NCI-H2196 treated with DMSO at 0.1 percent for 48 hours (cell line): ENCODE data around the gene TOP3B.

Source experiments
- DNase-seq: peaks from one replicate; lab custom pipeline; 2025; ENCODE audit not compliant: unreplicated experiment; lab: John Stamatoyannopoulos, UW

Gene TOP3B

GRCh38 chr22:21982338-21982965 lies at the start of gene TOP3B:
TOP3B (minus strand) TSS chr22:21982787; CDS start chr22:21975709, 7,078 bp downstream.
- peak; percentile 35 for DNase-seq

GRCh38 chr22:22031183-22031945 lies 48.8 kb upstream of the TOP3B start:
- no peak for DNase-seq

GRCh38 chr22:22030493-22031182 lies 48.1 kb upstream of the TOP3B start:
- DNase-seq: no peak

- DNase-seq: no peak
These were observed 45.4 kb upstream of the TOP3B start for GRCh38 chr22:22027955-22028354.

GRCh38 chr22:22026157-22026831 lies 43.7 kb upstream of the TOP3B start:
- no peak for DNase-seq

- no peak for DNase-seq
These were observed 43.0 kb upstream of the TOP3B start for GRCh38 chr22:22025320-22026156.

GRCh38 chr22:22024440-22024839 lies 41.9 kb upstream of the TOP3B start:
- DNase-seq: no peak

GRCh38 chr22:22023581-22024137 lies 41.1 kb upstream of the TOP3B start:
- DNase-seq: no peak

- no peak for DNase-seq
These were observed 40.5 kb upstream of the TOP3B start for GRCh38 chr22:22022947-22023534.

- no peak for DNase-seq
These were observed 39.8 kb upstream of the TOP3B start for GRCh38 chr22:22022255-22022840.

GRCh38 chr22:22021162-22021750 lies 38.7 kb upstream of the TOP3B start:
- no peak for DNase-seq

GRCh38 chr22:22020425-22020852 lies 37.9 kb upstream of the TOP3B start:
- DNase-seq: no peak

- DNase-seq: no peak
These were observed 37.3 kb upstream of the TOP3B start for GRCh38 chr22:22019659-22020424.

GRCh38 chr22:22018825-22019658 lies 36.5 kb upstream of the TOP3B start:
- DNase-seq: no peak

GRCh38 chr22:22015631-22016030 lies 33.0 kb upstream of the TOP3B start:
- DNase-seq: no peak

- no peak for DNase-seq
These were observed 31.7 kb upstream of the TOP3B start for GRCh38 chr22:22014285-22014659.

- no peak for DNase-seq
These were observed 31.1 kb upstream of the TOP3B start for GRCh38 chr22:22013559-22014284.
